Stimulated activated CD4-positive, alpha-beta T cell treated with anti-CD3 and anti-CD28 coated beads, Interleukin-4, amount 100 ng/mL, for 4 hours (primary cell): ENCODE data around the gene TRMU.
A peak's percentile ranks its signal among the peaks of the same experiment; 100 is the strongest.
"Not testable (repeated sequence)": the region's sequence is repeated elsewhere in the genome, so short reads cannot be mapped to it uniquely, and the experiment has no call there.

Source experiments
- DNase-seq, 2 experiments: peaks; one replicate each; pipeline ENCODE4 v3.0.0-alpha.2; 2020

Gene TRMU

GRCh38 chr22:46303347-46303965 is 32.1 kb upstream of the TRMU start:
- DNase-seq = no peak

GRCh38 chr22:46308283-46308988 is 27.1 kb upstream of the TRMU start:
- DNase-seq = no peak

GRCh38 chr22:46309526-46310085 is 25.9 kb upstream of the TRMU start:
- no peak for DNase-seq

- no peak for DNase-seq
Observed at GRCh38 chr22:46312056-46312455, 23.5 kb upstream of the TRMU start.

- not testable (repeated sequence) for DNase-seq
Observed at GRCh38 chr22:46312848-46313247, 22.7 kb upstream of the TRMU start.

- DNase-seq = no peak
Observed at GRCh38 chr22:46315976-46316375, 19.5 kb upstream of the TRMU start.

- no peak for DNase-seq
Observed at GRCh38 chr22:46317646-46318045, 17.9 kb upstream of the TRMU start.

GRCh38 chr22:46318576-46318975 is 16.9 kb upstream of the TRMU start:
- DNase-seq = no peak

GRCh38 chr22:46319319-46319718 is 16.2 kb upstream of the TRMU start:
- no peak for DNase-seq

GRCh38 chr22:46320166-46320710 is 15.3 kb upstream of the TRMU start:
- DNase-seq = no peak

- DNase-seq = no peak
Observed at GRCh38 chr22:46320716-46321386, 14.7 kb upstream of the TRMU start.

GRCh38 chr22:46322711-46323110 is 12.8 kb upstream of the TRMU start:
- DNase-seq = no peak

GRCh38 chr22:46323162-46323561 is 12.4 kb upstream of the TRMU start:
- DNase-seq = no peak

GRCh38 chr22:46326066-46326680 is 9.3 kb upstream of the TRMU start:
- DNase-seq = no peak

- no peak for DNase-seq
Observed at GRCh38 chr22:46327691-46328465, 7.6 kb upstream of the TRMU start.

- DNase-seq = no peak
Observed at GRCh38 chr22:46328797-46329196, 6.7 kb upstream of the TRMU start.

GRCh38 chr22:46329616-46330015 is 5.9 kb upstream of the TRMU start:
- DNase-seq = no peak

- no peak for DNase-seq
Observed at GRCh38 chr22:46330426-46330825, 5.1 kb upstream of the TRMU start.

- no peak for DNase-seq
Observed at GRCh38 chr22:46331496-46331895, 4.0 kb upstream of the TRMU start.

GRCh38 chr22:46336119-46337078 is 885 bp downstream of the TRMU start:
- peak in 1 of 2 experiments; percentile 5 for DNase-seq

- no peak for DNase-seq
Observed at GRCh38 chr22:46337870-46338269, 2.4 kb downstream of the TRMU start.
